GM23248 (cell line): Measurements from ENCODE around the gene ANKRD11.

ENCODE experiments used
- EZH2 ChIP-seq: fragments of 200-600 bp; sonication (generic); IDR thresholded peaks from 2 replicates; pipeline ENCODE4 v1.6.1; 2018; ENCODE audit warnings: antibody characterized with exemption, mild to moderate bottlenecking; ENCODE audit not compliant: insufficient read depth, poor library complexity, severe bottlenecking
- EZH2phosphoT487 ChIP-seq: fragments of 200-600 bp; sonication (generic); IDR thresholded peaks from 2 replicates; pipeline ENCODE4 v1.6.1; 2018; ENCODE audit warnings: antibody characterized with exemption, moderate library complexity, mild to moderate bottlenecking, low read depth; ENCODE audit not compliant: insufficient read depth

DNA sequence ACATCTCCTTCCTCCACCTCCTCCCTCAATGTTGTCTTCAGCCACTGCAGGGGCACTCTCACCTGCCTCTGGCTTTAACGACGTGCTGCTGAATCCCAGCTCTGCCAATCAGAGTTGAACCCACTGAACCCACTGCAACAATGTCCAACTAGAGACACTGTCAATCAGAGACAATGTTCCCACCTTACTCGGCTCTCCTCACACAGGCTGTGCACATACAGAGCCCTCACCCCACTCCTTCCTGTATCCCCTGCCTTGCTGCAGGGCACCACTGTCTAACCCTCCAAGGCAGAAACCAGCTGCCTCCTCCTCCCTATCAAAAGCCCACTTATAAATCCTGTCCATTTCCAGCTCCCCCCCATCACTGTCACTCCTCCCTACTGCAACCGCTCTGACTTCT is 58.7 kb downstream of the ANKRD11 start:
- TF ChIP-seq EZH2 (no peak), EZH2phosphoT487 (no peak)
